Lower leg skin (tissue), 4 donors: ENCODE measurements around the gene KLHDC4. TPM values are rescaled to one million over a fixed set of nuclear protein-coding genes. Genes with fewer than 3 reads are reported as not detected.

Experiments used
- DNase-seq, 2 donors: peaks; one replicate each; pipeline ENCODE4 v3.0.0-alpha.2; 2019; ENCODE audit warnings: low spot score in 2 of 2
- H3K4me3 ChIP-seq: fragments of 200-600 bp; sonication (generic); 2 replicates; pipeline ENCODE4 v1.5.1; 2017; ENCODE audit warnings: mild to moderate bottlenecking, low read depth; ENCODE audit not compliant: poor library complexity, severe bottlenecking
- CTCF ChIP-seq, 3 donors: fragments of 450-650 bp; IDR thresholded peaks; one replicate each; pipeline ENCODE4 v1.5.1; 2016; ENCODE audit warnings: antibody characterized with exemption in 3 of 3, mild to moderate bottlenecking in 3 of 3, moderate library complexity in 2 of 3
- POLR2A ChIP-seq, 2 donors: fragments of 450-650 bp; IDR thresholded peaks; one replicate each; pipeline ENCODE4 v1.6.1; 2016 to 2017; ENCODE audit warnings: antibody characterized with exemption in 2 of 2, mild to moderate bottlenecking in 1 of 2, moderate library complexity in 1 of 2
- WGBS, 2 donors: methylation state at CpG; one replicate each; pipeline ENCODE4 v1.1.5; 2018; 5-methylcytosine and 5-hydroxymethylcytosine counted together
- intact Hi-C: fragments of 100-400 bp; cut with DNase I; formaldehyde crosslinking; loops from one replicate; pipeline ENCODE4 v1.15.0; 2023; ENCODE audit warnings: low total_unique reads
- total RNA-seq, 4 donors: library from RNA; depleted of rRNA; stranded (reverse); fragments of >200 nt; gene quantifications; one replicate each; pipeline ENCODE4 v1.1.0, GENCODE V29; 2016

KLHDC4 gene
- total RNA-seq, 4 donors from 2014 or later: 25.8 to 70.0 (median 38.1) TPM

GRCh38 chr16:87696726-87697125, 69.1 kb downstream of the KLHDC4 start:
- TF ChIP-seq CTCF (IDR thresholded peaks at IDR 0.05): no peak
- TF ChIP-seq POLR2A (IDR thresholded peaks at IDR 0.05): no peak
- no peak for DNase-seq
- no peak overlapping the region for H3K4me3 ChIP-seq
- WGBS, 2 donors: 83 to 86% methylated on average over 18 of the region's 18 CpGs
- intact Hi-C loops: no loop called here

GRCh38 chr16:87695534-87695933, 70.3 kb downstream of the KLHDC4 start:
- WGBS, 2 donors: 91% methylated on average over 8 to 12 of the region's 12 CpGs
- TF ChIP-seq CTCF (IDR thresholded peaks at IDR 0.05): no peak
- TF ChIP-seq POLR2A (IDR thresholded peaks at IDR 0.05): no peak
- DNase-seq: no peak
- H3K4me3 ChIP-seq: no peak overlapping the region
- intact Hi-C loops: no loop called here

GRCh38 chr16:87694441-87695125, 71.2 kb downstream of the KLHDC4 start:
- 89 to 94% methylated on average over 20 of the region's 20 CpGs for WGBS, 2 donors
- H3K4me3 ChIP-seq: no peak overlapping the region
- no peak for DNase-seq
- TF ChIP-seq POLR2A (IDR thresholded peaks at IDR 0.05): no peak
- no peak for TF ChIP-seq CTCF (IDR thresholded peaks at IDR 0.05)
- intact Hi-C loops: no loop called here

GRCh38 chr16:87693827-87694226, 72.0 kb downstream of the KLHDC4 start:
- no peak for DNase-seq
- intact Hi-C loops: no loop called here
- WGBS, 2 donors: 87 to 89% methylated on average over 16 of the region's 16 CpGs
- H3K4me3 ChIP-seq: no peak overlapping the region
- TF ChIP-seq POLR2A (IDR thresholded peaks at IDR 0.05) (no peak), CTCF (IDR thresholded peaks at IDR 0.05) (no peak)

GRCh38 chr16:87692756-87693155, 73.0 kb downstream of the KLHDC4 start:
- WGBS, 2 donors: 69 to 72% methylated on average over 10 to 12 of the region's 12 CpGs
- H3K4me3 ChIP-seq: no peak overlapping the region
- DNase-seq: no peak
- TF ChIP-seq POLR2A (IDR thresholded peaks at IDR 0.05) (no peak), CTCF (IDR thresholded peaks at IDR 0.05) (no peak)
- intact Hi-C loops: no loop called here

- H3K4me3 ChIP-seq: no peak overlapping the region
- intact Hi-C loops: no loop called here
- 59 to 84% methylated on average over 6 to 7 of the region's 7 CpGs for WGBS, 2 donors
- DNase-seq: no peak
- no peak for TF ChIP-seq POLR2A (IDR thresholded peaks at IDR 0.05)
- TF ChIP-seq CTCF (IDR thresholded peaks at IDR 0.05): no peak
Observed at GRCh38 chr16:87692176-87692575, 73.6 kb downstream of the KLHDC4 start.
